Measurements from ENCODE around the gene C10orf90.

The C10orf90 gene

DNA sequence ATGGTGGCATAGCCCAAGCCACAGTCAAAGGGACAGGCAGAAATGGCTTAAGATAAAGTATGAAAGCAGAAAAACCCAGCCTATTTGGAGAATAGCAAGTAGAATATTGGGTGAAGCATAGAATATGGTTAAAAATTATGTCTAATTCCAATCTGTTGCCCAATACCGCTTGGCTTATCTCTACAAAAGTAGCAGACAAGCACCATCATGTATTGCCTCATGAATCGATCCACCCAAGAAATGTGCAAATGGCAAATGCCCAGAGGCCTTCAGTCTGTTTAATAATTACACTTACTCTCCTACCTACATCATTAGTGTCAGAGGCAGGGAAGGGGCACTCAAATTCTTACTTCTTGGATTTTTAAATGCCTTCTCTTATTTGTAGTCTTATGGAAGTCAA, 151.3 kb downstream of the C10orf90 start:
- TF ChIP-seq, protein P1, sequence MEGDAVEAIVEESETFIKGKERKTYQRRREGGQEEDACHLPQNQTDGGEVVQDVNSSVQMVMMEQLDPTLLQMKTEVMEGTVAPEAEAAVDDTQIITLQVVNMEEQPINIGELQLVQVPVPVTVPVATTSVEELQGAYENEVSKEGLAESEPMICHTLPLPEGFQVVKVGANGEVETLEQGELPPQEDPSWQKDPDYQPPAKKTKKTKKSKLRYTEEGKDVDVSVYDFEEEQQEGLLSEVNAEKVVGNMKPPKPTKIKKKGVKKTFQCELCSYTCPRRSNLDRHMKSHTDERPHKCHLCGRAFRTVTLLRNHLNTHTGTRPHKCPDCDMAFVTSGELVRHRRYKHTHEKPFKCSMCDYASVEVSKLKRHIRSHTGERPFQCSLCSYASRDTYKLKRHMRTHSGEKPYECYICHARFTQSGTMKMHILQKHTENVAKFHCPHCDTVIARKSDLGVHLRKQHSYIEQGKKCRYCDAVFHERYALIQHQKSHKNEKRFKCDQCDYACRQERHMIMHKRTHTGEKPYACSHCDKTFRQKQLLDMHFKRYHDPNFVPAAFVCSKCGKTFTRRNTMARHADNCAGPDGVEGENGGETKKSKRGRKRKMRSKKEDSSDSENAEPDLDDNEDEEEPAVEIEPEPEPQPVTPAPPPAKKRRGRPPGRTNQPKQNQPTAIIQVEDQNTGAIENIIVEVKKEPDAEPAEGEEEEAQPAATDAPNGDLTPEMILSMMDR (conservative IDR thresholded peaks at IDR 0.05; ENCODE audit: low read length), result no peak
- no peak for TF ChIP-seq EZH2phosphoT487 (IDR thresholded peaks at IDR 0.05; ENCODE audit: borderline replicate concordance)
- no peaks in the 10 kb centered on the region for H3K36me3 ChIP-seq (ENCODE audit: insufficient read depth, low read length)

DNA sequence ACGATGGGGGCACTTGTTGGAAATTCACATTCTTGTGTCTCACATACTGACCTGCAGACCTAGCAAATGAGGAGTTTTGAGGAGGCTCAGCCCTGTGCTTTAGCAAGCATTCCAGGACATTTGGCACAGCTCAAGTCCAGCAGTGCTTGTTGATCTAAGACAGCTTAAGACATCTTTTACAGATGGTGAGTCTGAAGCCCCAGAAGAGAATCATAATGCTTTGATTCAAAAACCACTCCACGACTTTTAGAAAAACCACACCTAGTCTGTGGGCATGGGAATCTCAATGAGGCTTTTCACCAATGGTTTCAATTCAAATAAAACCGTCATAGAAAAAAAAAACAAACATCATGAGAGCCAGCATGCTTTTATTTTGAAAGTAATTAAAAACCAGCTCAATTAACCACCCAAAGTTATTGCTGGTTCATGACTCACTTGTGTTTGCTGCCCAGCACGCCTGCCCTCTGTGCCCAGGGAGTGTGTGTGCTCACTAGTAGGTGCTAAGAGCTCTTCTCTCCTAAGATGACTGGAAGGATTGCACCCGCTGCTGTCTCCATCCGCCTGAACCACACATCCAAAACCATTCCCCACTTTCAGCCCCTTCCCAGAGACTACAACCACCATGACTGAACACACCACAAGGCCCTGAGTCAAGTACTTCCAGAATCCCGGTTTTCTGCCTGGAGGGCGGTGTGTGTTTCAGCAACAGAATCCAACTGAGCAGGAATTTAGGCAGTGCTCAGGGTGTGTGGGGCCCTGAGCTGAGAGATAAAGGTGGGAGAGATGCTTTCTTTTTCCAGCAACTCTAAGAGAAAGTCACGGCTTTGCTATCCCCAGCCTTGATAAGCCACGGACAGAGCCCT, 152.0 kb downstream of the C10orf90 start:
- H3K4me2 ChIP-seq (ENCODE audit: low read depth, low read length, poor library complexity, severe bottlenecking), result no peak overlapping the region
- no peaks in the 10 kb centered on the region for H4K20me1 ChIP-seq (ENCODE audit: insufficient read depth, low read length, poor library complexity, severe bottlenecking)
- H2AFZ ChIP-seq (ENCODE audit: low read length), result no peak overlapping the region
- H3K9ac ChIP-seq (ENCODE audit: low read depth, low read length, poor library complexity, severe bottlenecking), result no peak overlapping the region
- TF ChIP-seq EZH2phosphoT487 (IDR thresholded peaks at IDR 0.05; ENCODE audit: borderline replicate concordance), result no peak
- TF ChIP-seq, protein P1 (conservative IDR thresholded peaks at IDR 0.05; ENCODE audit: low read length), result no peak
- H3K9me3 ChIP-seq (ENCODE audit: insufficient read depth, low read depth, low read length), result peaks cover 7% of the 10 kb centered on the region; the same call in 1 of the 2 replicates
- no peaks in the 10 kb centered on the region for H3K27me3 ChIP-seq (ENCODE audit: insufficient read depth, low read length, poor library complexity, severe bottlenecking)
- no peaks in the 10 kb centered on the region for H3K9me2 ChIP-seq (replicated peaks; ENCODE audit: low read depth, low read length)
- H3K36me3 ChIP-seq (ENCODE audit: insufficient read depth, low read length), result no peaks in the 10 kb centered on the region
- H3F3A ChIP-seq (ENCODE audit: low read depth), result no peaks in the 10 kb centered on the region
- no peak overlapping the region for H3K4me3 ChIP-seq (ENCODE audit: low read length, poor library complexity, severe bottlenecking)
- no peaks in the 10 kb centered on the region for H3K79me2 ChIP-seq (ENCODE audit: insufficient read depth, low read length)
- H3K4me1 ChIP-seq (ENCODE audit: insufficient read depth, low read length, poor library complexity, severe bottlenecking), result no peaks in the 10 kb centered on the region

More for the DNA sequence above, 151.3 kb downstream of the C10orf90 start:
- H3K27me3 ChIP-seq (ENCODE audit: insufficient read depth, low read length, poor library complexity, severe bottlenecking), result no peaks in the 10 kb centered on the region
- H3K9ac ChIP-seq (ENCODE audit: low read depth, low read length, poor library complexity, severe bottlenecking), result no peak overlapping the region
- H3K4me1 ChIP-seq (ENCODE audit: insufficient read depth, low read length, poor library complexity, severe bottlenecking), result no peaks in the 10 kb centered on the region
- H3K4me2 ChIP-seq (ENCODE audit: low read depth, low read length, poor library complexity, severe bottlenecking), result no peak overlapping the region
- H2AFZ ChIP-seq (ENCODE audit: low read length), result no peak overlapping the region
- no peaks in the 10 kb centered on the region for H3K9me2 ChIP-seq (replicated peaks; ENCODE audit: low read depth, low read length)
- peaks cover 7% of the 10 kb centered on the region; the same call in 1 of the 2 replicates for H3K9me3 ChIP-seq (ENCODE audit: insufficient read depth, low read depth, low read length)
- H3F3A ChIP-seq (ENCODE audit: low read depth), result no peaks in the 10 kb centered on the region
- H4K20me1 ChIP-seq (ENCODE audit: insufficient read depth, low read length, poor library complexity, severe bottlenecking), result no peaks in the 10 kb centered on the region
- H3K79me2 ChIP-seq (ENCODE audit: insufficient read depth, low read length), result no peaks in the 10 kb centered on the region
- H3K4me3 ChIP-seq (ENCODE audit: low read length, poor library complexity, severe bottlenecking), result no peak overlapping the region

DNA sequence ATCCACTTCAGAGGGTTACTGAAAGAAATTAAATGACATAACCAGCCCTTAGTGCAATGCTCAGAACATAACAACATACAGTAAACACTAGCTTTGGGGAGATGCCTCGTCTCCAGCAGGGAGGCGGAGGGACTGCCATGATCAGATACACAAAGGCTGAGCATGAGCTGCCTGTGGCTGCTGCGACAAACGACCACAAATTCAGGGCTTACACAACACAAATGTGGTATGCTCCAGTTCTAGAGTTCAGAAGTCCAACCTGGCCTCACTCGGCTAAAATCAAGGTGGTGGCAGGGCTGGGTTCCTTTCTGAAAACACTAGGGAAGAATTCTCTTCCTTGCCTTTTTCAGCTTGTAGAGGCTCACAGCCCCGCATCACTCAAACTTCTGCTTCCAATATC, 154.0 kb downstream of the C10orf90 start:
- Histone ChIP-seq H3K4me1 (ENCODE audit: insufficient read depth, low read length, poor library complexity, severe bottlenecking) (no peaks in the 10 kb centered on the region), H2AFZ (ENCODE audit: low read length) (no peak overlapping the region), H3K9me3 (ENCODE audit: insufficient read depth, low read depth, low read length) (peaks cover 5% of the 10 kb centered on the region; the same call in 1 of the 2 replicates), H3K36me3 (ENCODE audit: insufficient read depth, low read length) (no peaks in the 10 kb centered on the region), H3K4me3 (ENCODE audit: low read length, poor library complexity, severe bottlenecking) (no peak overlapping the region), H3K27me3 (ENCODE audit: insufficient read depth, low read length, poor library complexity, severe bottlenecking) (no peaks in the 10 kb centered on the region), H3K9ac (ENCODE audit: low read depth, low read length, poor library complexity, severe bottlenecking) (no peak overlapping the region), H3K4me2 (ENCODE audit: low read depth, low read length, poor library complexity, severe bottlenecking) (no peak overlapping the region), H4K20me1 (ENCODE audit: insufficient read depth, low read length, poor library complexity, severe bottlenecking) (no peaks in the 10 kb centered on the region), H3K79me2 (ENCODE audit: insufficient read depth, low read length) (no peaks in the 10 kb centered on the region), H3F3A (ENCODE audit: low read depth) (no peaks in the 10 kb centered on the region), H3K9me2 (replicated peaks; ENCODE audit: low read depth, low read length) (no peaks in the 10 kb centered on the region)
- no peak for TF ChIP-seq EZH2phosphoT487 (IDR thresholded peaks at IDR 0.05; ENCODE audit: borderline replicate concordance)
- TF ChIP-seq, protein P1 (conservative IDR thresholded peaks at IDR 0.05; ENCODE audit: low read length), result no peak
